ENCODE measurements around the gene RNFT2. TPM values are rescaled to one million over a fixed set of nuclear protein-coding genes. Genes with fewer than 3 reads are reported as not detected.

Gene RNFT2
- total RNA-seq, 1 donor from 2014 or later: 2.6 TPM

DNA sequence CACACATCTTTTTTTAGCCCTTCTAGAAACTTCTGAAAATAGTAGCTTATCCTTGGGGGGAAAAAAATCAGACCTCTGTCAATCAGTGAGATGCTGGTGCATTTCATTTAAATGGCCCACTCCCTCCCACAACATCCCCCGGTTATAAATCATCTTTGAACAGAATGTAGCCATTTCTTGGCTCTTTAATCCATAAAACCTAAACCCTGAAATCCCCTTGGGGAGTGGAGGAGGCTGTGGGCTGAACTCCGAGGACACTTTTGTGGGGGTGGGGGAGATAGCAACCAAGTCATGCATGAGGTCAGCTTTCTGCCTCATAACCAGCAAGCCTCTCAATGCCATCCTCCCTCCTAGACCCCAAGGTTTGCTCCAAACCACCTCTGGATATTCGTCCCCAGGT is 122.1 kb downstream of the RNFT2 start:
- Histone ChIP-seq H3K4me1 (peaks cover 2% of the 10 kb centered on the region), H3K9me3 (no peaks in the 10 kb centered on the region), H3K27ac (no peak overlapping the region), H3K36me3 (no peaks in the 10 kb centered on the region), H3K4me3 (no peak overlapping the region), H3K27me3 (peaks cover 25% of the 10 kb centered on the region)
- ATAC-seq (no peak), DNase-seq (no peak)
- TF ChIP-seq, protein P1, sequence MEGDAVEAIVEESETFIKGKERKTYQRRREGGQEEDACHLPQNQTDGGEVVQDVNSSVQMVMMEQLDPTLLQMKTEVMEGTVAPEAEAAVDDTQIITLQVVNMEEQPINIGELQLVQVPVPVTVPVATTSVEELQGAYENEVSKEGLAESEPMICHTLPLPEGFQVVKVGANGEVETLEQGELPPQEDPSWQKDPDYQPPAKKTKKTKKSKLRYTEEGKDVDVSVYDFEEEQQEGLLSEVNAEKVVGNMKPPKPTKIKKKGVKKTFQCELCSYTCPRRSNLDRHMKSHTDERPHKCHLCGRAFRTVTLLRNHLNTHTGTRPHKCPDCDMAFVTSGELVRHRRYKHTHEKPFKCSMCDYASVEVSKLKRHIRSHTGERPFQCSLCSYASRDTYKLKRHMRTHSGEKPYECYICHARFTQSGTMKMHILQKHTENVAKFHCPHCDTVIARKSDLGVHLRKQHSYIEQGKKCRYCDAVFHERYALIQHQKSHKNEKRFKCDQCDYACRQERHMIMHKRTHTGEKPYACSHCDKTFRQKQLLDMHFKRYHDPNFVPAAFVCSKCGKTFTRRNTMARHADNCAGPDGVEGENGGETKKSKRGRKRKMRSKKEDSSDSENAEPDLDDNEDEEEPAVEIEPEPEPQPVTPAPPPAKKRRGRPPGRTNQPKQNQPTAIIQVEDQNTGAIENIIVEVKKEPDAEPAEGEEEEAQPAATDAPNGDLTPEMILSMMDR (IDR thresholded peaks at IDR 0.05): no peak
- intact Hi-C loops (cut with DNase I): no loop called here

DNA sequence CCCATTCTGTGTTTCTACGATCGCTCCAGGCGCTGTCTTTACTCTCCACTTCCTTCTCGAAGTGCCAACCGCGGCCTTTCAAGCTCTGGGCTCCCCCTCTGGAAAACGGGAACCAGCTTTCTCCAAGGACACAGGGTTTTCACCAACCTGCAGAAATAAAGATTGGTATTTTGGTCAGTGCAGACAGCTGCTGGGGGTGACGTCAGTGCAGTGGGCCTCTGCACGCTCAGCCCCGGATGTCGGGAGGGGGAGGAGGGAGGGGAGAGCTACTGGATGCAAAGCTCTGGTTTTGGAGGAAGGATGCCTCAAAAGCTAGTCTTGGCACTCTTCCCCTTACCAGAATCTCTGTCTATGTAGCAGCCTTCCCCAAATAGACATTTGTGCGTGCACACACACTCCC is 123.2 kb downstream of the RNFT2 start:
- peaks cover 2% of the 10 kb centered on the region for H3K4me1 ChIP-seq
- H3K27ac ChIP-seq: no peak overlapping the region
- DNase-seq (no peak), ATAC-seq (no peak)
- no peaks in the 10 kb centered on the region for H3K9me3 ChIP-seq
- peaks cover 22% of the 10 kb centered on the region for H3K27me3 ChIP-seq
- H3K4me3 ChIP-seq: no peak overlapping the region
- intact Hi-C loops (cut with DNase I): no loop called here
- no peaks in the 10 kb centered on the region for H3K36me3 ChIP-seq
- TF ChIP-seq, protein P1 (IDR thresholded peaks at IDR 0.05): no peak

DNA sequence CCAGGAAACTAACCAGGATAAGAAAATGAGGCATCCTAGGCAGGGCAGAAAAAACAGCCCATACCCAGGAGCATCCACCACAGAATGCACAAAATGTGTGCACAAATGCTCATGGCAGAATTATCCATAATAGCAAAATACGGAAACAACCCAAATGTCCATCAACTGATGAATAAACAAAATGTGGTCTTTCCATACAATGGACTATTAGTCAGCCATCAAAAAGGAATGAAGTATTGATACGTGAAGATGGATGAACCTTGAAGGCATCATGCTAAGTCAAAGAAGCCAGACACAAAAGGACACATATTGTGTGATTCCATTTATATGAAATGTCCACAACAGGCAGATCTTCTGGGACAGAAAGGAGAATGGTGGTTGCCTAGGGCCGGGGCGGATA is 124.1 kb downstream of the RNFT2 start:
- Histone ChIP-seq H3K4me3 (no peak overlapping the region), H3K9me3 (no peaks in the 10 kb centered on the region), H3K27me3 (peaks cover 15% of the 10 kb centered on the region), H3K36me3 (no peaks in the 10 kb centered on the region), H3K4me1 (peaks cover 2% of the 10 kb centered on the region), H3K27ac (no peak overlapping the region)
- intact Hi-C loops (cut with DNase I): no loop called here
- ATAC-seq (no peak), DNase-seq (no peak)
- TF ChIP-seq, protein P1 (IDR thresholded peaks at IDR 0.05): no peak

- ATAC-seq (peak; percentile 81), DNase-seq (no peak)
- H3K36me3 ChIP-seq: no peaks in the 10 kb centered on the region
- TF ChIP-seq, protein P1 (IDR thresholded peaks at IDR 0.05): peak; percentile 41
- H3K4me1 ChIP-seq: peaks cover 2% of the 10 kb centered on the region
- H3K9me3 ChIP-seq: no peaks in the 10 kb centered on the region
- no peak overlapping the region for H3K4me3 ChIP-seq
- intact Hi-C loops (cut with DNase I): no loop called here
- H3K27ac ChIP-seq: no peak overlapping the region
- H3K27me3 ChIP-seq: peaks cover 8% of the 10 kb centered on the region
These were observed 125.2 kb downstream of the RNFT2 start for GRCh38 chr12:116863275-116863767.

DNA sequence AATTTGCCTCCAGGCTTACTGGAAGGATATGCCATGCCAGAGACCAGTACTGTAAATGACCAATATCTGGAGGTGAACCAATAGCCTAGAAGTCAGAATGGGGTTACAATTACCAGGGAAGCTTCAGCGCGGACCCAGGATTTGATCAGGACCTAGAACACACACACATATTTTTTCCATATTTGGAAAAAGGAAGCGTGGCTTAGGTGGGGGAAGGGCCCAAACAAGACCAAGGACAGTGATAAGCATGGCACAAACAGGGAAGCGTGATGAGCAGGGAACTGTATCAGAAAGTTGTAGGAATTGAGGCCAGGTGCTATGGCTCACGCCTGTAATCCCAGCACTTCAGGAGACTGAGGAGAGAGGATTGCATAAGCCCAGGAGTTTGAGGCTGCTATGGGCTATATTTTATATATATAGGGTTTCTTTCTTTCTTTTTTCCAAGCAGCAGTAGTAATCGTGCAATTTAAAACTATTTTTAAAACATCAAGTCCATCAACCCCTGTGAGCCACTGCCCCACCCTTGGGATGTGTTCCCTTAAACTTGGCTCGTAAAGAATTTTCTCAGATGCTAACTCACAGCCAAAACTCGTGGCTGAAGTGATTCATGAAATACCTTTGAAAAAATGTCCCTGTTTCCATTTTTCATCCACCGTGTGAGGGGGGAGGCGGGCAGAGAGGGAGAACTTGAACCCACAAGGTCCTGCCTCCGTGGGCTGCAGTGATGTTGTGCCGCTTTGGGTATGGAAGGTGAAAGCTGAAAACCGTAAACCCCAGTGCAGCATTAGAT is 126.5 kb downstream of the RNFT2 start:
- Histone ChIP-seq H3K36me3 (no peaks in the 10 kb centered on the region), H3K4me3 (no peak overlapping the region), H3K27ac (no peak overlapping the region), H3K9me3 (no peaks in the 10 kb centered on the region), H3K27me3 (peaks cover 8% of the 10 kb centered on the region), H3K4me1 (peaks cover 2% of the 10 kb centered on the region)
- intact Hi-C loops (cut with DNase I): no loop called here
- no peak for DNase-seq
- TF ChIP-seq, protein P1 (IDR thresholded peaks at IDR 0.05): no peak
- ATAC-seq: no peak

Measured in upper lobe of right lung (tissue), 1 donor.